NCI-H1930 (cell line): ENCODE measurements around the gene CMIP.

Experiments used
- DNase-seq, 2 experiments: peaks; one replicate each; lab custom pipeline; 2025; lab: John Stamatoyannopoulos, UW

The CMIP gene

DNA sequence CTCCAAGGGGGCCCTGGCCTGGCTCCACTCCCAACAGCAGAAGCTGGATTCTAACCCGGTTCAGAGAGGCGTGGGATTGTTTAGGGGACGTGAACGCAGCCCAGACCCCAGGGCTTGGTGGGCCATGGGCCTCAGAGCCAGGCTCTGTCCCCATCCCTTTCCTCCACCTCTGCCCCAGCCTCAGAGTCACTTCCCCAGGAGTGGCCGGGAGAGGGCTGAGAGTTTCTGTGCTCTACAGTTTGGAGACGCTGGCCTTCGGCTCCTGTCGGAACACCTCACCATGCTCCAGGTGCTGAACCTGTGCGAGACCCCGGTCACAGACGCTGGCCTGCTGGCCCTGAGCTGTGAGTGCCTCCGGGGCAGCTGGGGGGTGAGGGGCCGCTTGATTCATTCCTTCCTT is 260.7 kb downstream of the CMIP start:
- DNase-seq = no peak

DNA sequence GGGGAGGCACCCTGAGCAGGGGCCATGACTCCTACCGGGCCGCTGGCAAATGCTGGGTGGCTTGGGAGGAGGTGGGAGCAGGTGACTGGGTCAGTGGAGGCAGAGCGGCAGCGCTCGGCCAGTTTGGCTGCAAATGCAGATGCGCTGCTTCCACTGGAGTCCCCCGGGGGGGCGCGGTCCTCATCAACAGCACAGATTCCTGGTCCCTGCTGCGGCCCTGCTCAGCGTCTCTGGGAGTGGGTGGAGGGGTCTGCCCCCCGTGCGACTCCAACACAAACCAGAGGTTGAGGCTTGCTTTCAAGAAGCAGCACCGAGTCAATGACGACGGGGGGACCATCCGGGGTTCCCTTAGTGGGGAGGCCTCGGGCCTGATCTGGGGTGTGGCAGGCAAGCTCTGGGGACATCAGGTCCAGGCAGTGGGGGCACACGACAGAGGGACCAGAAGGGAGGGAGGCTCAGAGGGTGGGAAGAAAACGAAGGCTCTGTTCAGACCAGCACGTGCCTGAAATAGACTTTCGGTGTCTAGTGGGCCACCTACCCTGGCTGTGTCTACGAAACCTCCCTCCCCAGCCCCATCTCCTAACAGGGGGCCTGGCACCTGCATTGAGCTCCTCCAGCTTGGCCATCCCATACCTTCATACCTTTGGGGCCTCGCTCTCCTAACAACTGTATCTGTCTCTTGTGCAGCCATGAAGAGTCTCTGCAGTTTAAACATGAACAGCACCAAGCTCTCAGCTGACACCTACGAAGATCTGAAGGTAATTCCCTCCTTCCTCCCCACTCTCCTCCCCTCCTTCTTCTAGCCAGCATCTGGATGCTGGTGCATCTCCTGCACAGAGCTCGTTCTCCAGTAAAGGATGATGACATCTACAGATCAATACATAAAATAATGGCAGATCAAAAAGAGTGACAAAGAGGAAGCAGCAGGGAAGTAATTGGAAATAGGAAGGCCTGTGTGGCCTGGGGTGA is 262.0 kb downstream of the CMIP start:
- DNase-seq = no peak

DNA sequence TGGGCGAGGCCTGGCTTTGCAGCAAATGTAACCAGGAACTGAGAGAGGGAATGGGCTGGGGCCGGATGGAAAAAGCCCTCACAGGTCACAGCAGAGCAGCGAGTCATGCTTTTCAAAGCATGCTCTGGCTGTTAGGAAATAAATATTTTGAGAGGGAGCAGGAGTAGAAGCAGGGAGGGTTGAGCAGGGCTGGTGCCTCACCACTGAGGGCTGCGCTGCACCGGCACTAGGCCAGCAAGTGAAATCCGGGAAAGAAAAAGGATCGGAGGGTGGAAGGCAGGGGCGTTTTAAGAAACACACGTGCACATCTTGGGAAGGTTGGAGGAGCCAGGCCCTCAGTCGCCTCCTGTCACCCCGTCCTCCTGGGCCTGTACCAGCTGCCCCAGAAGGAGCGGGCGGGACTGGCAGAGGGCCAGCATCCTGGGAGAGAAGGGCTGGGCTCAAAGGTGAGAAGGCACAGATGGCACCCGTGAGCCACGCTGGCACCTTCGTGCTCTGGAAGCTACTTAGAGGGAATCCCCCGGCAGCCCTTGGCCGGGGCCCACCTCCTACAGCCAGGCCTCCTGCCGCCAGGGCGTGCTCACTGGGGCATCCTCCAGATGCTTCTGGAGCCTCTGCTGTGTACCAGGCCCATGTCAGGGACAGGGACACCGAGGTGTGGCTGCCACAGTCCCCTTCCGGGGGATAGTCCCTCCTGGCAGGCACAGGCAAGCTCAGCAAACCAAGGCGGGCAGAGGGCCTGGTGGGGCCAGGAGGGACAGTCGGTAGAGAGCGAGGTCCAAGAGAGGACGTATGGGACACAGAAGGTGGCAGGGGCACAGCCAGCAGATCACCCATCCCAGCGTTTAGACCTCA is 263.0 kb downstream of the CMIP start:
- DNase-seq = no peak

DNA sequence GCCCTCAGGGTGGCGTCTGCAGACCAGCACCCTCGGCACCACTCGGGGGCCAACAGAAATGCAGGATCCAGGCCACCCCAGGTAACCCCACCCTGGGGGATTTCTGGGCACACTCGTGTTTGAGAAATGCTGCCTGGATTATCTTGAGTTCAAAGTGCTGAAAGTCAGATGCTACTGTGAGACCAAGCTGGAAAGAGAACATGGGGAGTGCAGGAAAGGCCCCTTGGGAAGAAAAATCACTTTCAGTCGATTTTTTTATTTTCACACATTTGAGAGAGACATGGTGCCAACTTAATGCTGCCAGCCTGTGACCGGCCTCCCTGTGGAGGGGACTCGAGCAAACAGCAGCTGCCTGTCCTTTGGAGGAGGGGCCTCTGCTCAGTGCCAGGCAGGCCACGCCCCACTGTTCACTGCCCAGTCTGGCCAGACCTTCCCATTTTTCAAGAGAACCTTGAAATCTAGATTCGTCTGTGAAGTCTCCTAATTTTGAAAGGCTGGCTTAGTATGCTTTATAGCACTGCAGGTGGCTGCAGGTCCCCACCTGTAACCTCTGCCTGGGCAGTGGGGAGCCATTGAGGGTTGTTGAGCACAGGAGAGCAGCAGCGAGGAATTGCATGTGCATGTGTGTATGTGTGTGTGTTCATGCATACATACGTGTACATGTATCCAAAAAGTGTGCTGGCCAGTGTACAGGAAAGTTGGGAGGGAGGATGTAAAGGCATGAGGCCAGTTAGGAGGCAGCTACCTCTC is 263.8 kb downstream of the CMIP start:
- no peak for DNase-seq

DNA sequence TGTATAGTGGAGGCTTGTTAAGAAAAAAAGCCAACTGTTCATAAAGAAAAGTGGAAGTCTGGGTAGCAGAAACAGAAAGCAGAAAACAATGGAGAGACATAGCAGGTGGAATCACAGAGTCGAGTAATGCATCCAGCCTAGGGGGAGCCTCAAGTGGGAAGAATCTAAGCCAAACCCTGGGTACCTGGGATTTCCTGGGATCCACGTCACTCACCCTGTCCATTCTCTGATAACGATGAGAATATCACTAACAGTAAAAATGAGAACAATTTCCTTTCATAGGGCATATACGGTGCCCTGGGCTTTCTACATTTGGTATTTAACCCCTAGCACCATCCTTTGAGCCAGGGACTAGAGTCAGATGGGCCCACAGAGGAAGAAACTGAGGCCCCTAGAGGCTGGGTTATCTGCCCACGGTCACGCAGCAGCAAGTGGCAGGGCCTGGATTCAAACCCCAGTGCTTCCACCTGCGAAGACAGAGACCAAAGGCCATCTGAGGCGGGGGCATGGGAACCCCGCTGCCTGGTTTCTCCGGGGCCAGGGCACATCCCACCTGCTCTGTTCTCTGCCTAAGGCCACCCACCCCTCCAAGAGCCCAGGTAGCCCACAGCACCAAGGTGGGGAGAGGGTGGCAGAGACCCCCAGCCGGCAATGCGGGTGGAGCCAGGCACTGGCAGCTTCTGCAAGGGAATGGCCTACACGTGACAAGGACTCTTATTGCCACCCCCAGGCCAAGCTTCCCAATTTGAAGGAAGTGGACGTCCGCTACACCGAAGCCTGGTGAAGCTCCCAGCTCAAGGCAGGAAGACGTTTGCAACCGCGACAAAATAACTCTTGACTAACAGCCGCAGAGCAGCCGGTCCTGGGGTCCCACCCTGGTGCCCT is 264.6 kb downstream of the CMIP start:
- DNase-seq = no peak

DNA sequence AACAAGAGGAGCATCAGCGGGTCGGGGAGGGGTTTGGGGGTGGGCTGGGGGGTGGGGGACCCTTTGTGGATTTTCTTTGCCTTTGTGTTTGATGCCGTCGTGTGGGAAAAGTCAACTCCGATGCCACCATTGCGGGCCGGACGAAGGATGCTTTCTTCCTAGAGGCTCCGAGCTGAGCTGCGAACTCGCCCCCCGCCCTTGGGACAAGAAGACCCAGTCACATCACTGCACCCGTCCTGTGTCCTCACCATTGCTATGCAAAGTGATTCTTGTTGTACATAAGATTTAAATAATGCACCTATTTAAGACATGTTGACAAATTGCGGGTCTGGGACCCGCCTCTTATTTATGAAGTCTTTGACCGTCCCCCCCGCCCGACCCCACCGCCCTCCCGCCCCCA is 265.4 kb downstream of the CMIP start:
- DNase-seq = no peak

DNA sequence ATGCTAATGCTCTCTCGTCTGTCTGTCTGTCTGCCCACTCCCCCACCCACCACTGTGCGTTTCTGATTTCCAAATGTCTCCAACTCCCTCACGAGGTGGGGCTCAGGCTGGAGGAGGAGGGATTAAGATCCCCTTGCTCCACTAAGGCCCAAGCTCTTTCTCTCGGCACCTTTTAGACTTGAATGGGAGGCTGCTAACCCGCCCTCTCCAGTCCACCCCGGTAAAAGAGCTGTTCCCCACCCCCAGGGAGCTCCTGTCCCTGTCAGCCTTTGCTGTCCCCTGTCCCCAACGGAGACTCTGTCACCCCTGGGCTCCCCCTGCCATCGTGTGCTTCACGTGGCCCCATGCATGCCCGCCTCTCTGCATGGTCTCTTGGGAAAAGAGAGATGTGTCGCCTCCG is 266.0 kb downstream of the CMIP start:
- no peak for DNase-seq

DNA sequence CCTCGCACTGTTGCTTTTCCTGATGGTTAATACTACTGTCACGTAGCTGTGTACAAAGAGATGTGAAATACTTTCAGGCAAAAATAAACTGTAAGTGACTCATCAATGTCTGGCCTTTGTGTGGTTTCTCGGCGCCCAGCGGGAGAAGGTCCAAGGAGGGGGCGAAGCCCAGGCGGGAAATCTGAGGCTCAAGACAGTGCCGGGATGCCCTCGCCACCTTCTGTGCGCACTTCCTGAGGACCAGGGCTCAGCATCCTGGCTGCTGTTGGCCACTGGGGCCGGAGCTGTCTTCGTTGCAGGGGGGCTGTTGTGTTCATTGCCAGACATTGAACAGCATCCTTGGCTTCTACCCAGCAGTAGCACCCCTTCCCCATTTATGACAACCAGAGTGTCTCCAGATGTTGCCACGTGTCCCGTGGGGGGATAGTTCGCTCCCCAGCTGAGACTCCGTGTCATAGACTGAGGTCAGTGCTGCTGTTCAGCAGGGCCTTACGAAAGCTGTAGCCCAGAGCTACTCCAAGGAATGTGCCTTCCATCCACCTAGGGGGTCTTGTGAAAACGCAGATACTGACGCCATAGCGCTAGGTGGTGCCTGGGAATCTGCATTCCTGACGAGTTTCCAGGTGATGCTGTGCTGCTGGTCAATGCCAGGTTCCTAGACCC is 267.2 kb downstream of the CMIP start:
- no peak for DNase-seq

DNA sequence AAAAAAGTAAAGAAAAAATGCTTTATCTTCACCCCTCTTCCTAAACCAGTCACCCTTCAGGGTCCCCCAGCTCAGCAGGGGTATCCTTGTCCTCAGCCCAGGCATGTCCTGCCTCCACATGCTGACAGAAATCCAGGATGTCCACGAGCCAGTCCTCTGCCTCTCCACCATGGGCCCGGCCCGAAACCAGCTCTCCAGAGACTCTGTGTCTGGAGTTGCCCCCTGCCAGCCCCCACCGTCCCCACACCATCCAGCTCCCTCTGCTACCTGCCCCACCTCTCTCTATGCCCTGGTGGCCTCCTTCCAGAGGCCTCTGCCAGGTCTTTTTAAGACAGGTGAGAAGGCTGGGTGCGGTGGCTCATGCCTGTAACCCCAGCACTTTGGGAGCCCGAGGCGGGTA is 268.1 kb downstream of the CMIP start:
- DNase-seq = no peak

DNA sequence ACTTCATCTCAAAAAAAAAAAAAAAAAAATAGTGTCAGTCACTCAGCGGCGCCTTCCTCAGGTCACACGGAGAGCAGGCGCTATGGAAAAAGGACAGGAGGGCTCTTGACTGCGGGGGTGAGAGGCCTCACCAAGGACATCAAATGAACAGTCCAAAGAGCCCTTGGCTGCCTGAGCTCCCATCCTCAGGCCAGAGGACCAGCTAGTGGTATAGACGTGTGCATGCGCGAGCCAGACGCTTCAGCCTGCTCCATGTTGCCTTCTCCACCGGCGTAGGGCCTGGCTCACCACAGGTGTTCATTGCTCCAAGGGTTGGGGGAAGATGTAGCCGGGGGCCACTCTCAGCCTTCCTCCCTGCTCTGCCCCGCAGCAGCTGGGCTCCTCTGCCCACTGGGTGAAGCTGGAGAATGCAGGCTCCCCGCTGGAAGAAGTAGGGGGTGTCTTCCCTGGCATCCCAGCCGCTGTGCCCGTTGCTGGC is 268.7 kb downstream of the CMIP start:
- no peak for DNase-seq

DNA sequence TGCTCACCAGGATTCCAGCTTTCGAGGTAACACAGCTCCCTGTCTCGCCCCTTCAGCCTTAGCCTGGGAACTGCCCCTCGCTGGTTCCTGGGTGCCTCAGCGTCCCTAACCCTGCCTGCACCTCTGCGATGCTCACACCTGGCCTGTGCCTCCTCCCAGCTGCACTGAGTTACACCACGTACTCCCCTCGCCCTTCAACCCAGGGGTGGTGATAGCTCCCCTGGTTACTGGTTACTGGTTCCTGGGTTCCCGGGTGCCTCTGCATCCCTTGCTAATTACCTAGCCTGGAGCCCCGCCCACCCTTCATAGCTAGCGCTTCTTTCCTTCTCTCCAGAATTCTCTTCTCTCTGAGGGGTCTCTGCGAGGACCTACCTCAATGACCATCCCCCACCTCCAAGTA is 269.2 kb downstream of the CMIP start:
- DNase-seq = no peak

DNA sequence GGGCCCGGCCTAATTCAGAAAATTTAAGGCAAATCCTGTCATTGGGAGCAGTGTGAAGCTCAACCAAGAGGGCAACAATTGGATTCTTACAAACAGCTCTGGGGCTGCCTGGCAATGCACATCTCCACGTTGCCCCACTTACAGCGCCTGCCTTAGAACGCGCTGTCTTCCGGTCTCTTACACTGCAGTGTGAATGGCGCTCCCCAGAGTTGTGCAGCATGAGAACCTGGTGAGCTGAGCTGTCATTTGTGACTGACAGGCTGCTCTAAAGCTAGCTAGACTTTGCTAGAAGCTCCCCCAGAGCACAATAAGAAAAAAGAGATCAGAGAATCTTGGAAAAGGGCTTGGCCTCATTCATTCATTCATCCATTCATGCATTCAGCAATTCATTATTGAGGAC is 270.0 kb downstream of the CMIP start:
- DNase-seq = no peak

DNA sequence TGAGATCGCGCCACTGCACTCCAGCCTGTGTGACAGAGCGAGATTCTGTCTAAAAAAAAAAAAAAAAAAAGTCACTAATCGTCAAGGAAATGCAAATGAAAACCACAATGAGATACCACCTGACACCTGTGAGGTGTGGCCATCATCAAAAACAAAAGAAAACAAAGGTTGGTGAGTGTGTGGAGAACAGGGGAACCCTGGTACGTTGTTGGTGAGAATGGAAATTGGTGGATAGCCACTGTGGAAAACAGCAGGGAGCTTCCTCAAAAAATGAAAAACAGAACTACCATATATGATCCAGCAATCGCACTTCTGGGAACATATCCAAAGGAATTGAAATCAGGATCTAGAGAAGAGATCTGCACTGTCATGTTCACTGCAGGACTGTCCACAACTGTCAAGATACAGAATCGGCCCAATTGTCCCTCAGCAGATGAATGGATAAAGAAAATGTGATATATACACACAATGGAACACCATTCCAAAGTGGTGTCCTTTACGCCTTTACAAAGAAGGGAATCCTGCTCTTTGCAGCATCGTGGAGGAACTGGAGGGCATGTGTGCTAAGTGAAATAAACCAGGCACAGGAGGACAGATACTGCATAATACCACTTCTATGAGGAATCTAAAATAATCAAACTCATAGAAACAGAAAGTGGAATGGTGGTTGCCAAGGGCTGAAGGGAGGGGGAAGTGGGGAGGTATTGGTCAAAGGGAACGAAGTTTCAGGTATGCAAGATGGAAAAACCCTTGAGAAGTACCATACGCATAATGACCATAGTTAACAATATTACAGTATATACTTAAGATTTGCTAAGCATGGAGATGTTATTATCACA is 271.0 kb downstream of the CMIP start:
- no peak for DNase-seq

DNA sequence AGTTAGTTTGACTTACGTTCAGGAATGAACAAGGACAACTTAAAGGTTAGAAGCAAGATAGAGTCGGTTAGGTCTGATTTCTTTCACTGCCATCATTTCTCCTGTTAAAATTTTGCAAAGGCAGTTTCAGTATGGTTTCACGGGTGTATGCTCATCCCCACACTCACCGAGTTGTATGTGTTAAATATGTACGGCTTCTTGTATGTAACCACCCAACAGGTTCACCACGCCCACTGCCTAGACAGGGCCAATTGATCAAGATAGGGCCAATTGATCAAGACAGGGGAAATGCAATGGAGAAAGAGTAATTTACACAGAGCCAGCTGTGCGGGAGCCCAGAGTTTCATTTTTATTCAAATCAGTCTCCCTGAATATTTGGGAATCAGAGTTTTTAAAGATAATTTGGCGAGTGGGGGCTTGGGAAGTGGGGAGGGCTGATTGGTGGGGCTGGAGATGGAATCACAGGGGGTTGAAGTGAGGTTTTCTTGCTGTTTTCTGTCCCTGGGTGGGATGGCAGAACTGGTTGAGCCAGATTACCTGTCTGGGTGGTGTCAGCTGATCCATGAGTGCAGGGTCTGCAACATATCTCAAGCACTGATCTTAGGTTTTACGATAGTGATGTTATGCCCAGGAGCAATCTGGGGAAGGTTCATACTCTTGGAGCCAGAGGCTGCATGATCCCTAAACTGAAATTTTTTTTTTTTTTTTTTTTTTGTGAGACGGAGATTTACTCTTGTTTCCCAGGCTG is 272.0 kb downstream of the CMIP start:
- no peak for DNase-seq

DNA sequence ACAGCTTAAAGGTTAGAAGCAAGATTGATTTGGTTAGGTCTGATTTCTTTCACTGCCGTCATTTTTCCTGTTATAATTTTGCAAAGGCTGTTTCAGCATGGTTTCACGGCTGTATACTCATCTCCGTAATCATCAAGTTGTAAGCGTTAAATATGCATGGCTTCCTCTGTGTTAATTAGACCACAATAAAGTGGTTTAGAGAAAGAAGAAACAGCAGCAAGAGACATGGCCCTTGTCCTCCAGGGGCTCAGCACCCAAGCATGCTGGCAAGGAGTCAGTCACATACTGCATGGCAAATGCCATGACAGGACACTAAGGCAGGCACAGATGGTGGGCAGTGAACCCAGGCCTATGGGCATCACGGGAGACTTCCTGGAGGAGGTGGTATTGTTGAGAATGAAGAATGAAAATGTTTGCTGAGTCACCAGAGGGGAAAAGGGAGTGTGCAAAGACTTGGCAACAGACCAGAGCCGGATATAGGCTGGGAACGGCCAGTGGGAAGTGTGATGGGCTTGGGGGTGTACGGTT is 273.1 kb downstream of the CMIP start:
- no peak for DNase-seq

DNA sequence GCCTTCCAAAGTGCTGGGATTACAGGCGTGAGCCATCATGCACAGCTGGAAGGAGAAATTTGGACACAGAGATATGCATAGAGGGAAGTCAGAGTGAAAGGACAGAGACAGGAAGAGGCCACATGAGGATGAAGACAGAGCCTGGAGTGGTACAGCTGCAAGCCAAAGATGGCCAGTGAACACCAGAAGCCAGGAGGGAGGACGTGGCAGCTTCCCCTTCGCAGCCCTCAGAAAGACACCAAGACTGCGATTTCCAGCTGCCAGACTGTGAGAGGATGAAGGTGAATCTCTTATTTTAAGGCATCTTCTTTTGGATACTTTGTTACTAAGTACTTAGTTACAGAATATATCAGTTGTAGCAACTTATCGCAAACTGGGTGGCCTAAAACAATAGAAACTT is 274.0 kb downstream of the CMIP start:
- DNase-seq = no peak

DNA sequence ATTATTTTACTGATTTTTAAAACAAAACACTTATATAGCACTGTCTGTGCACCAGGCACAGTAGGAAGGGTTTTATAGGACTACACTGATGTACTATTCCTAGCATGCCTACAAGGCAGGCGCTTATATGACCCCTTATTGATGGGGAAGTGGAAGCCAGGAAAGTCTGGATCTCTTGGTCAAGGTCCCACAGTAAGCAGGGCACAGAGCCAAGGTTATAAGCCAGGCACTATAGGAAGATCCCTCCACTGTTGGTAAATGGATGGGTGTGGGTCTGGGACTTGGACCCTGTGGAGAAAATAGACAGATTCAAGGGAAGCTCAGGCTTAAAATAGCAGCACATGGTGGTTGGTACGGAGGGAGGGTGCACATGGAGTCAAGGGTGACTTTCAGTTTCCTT is 275.4 kb downstream of the CMIP start:
- DNase-seq = no peak
